Hepatocyte (in vitro differentiated cells): ENCODE data around the gene VOPP1.

ENCODE experiments used
- CTCF ChIP-seq: fragments of 200-600 bp; sonication (generic); IDR thresholded peaks from 2 replicates; pipeline ENCODE4 v1.5.1; 2016; ENCODE audit warnings: antibody characterized with exemption, mild to moderate bottlenecking; ENCODE audit not compliant: poor library complexity
- EZH2 ChIP-seq: fragments of 200-600 bp; sonication (generic); IDR thresholded peaks from 2 replicates; pipeline ENCODE4 v1.6.1; 2016; ENCODE audit warnings: antibody characterized with exemption, mild to moderate bottlenecking, borderline replicate concordance

GRCh38 chr7:55478700-55479099, 93.6 kb downstream of the VOPP1 start:
- no peak for TF ChIP-seq CTCF
- TF ChIP-seq EZH2, result no peak
